Mesenchymal stem cell (in vitro differentiated cells and primary cell): ENCODE results near the gene SNRNP48.
A peak's percentile ranks its signal among the peaks of the same experiment; 100 is the strongest.

Experiments used
- DNase-seq: peaks from one replicate; pipeline ENCODE4 v3.0.0-alpha.2; 2013
- H2AFZ ChIP-seq: one replicate; pipeline ENCODE4 v1.6.1; 2013; ENCODE audit warnings: low read depth, mild to moderate bottlenecking, control low read depth, inconsistent platforms, low read length, moderate library complexity
- H2AK5ac ChIP-seq: 2 replicates; pipeline ENCODE4 v1.6.1; 2013; ENCODE audit warnings: low read length, moderate library complexity, mild to moderate bottlenecking, inconsistent platforms; ENCODE audit not compliant: severe bottlenecking
- H2BK120ac ChIP-seq: one replicate; pipeline ENCODE4 v1.6.1; 2013; ENCODE audit warnings: low read depth, mild to moderate bottlenecking, inconsistent platforms, low read length, moderate library complexity
- H2BK12ac ChIP-seq, 2 experiments: one replicate each; pipeline ENCODE4 v1.6.1; 2013; ENCODE audit warnings: inconsistent platforms in 2 of 2, low read length in 2 of 2, mild to moderate bottlenecking in 2 of 2, moderate library complexity in 2 of 2, control low read depth in 1 of 2
- H2BK15ac ChIP-seq: one replicate; pipeline ENCODE4 v1.6.1; 2013; ENCODE audit warnings: mild to moderate bottlenecking, low read depth, inconsistent platforms; ENCODE audit not compliant: poor library complexity, severe bottlenecking
- H2BK5ac ChIP-seq: 2 replicates; pipeline ENCODE4 v1.6.1; 2013; ENCODE audit warnings: low read depth, mild to moderate bottlenecking, low read length, control low read depth, inconsistent platforms; ENCODE audit not compliant: poor library complexity, severe bottlenecking
- H3K14ac ChIP-seq, 2 experiments: one replicate each; pipeline ENCODE4 v1.6.1; 2013; ENCODE audit warnings: inconsistent platforms in 2 of 2, low read length in 2 of 2, control low read depth in 1 of 2, mild to moderate bottlenecking in 1 of 2, moderate library complexity in 1 of 2
- H3K18ac ChIP-seq, 2 experiments: one replicate each; pipeline ENCODE4 v1.6.1; 2013; ENCODE audit warnings: inconsistent platforms in 2 of 2, low read length in 2 of 2, control low read depth in 1 of 2, low read depth in 1 of 2, mild to moderate bottlenecking in 1 of 2
- H3K23ac ChIP-seq, 2 experiments: one replicate each; pipeline ENCODE4 v1.6.1; 2013; ENCODE audit warnings: inconsistent platforms in 2 of 2, low read length in 2 of 2, mild to moderate bottlenecking in 2 of 2, moderate library complexity in 2 of 2, control low read depth in 1 of 2
- H3K27ac ChIP-seq: 2 replicates; pipeline ENCODE4 v1.5.1; 2013; ENCODE audit warnings: mild to moderate bottlenecking, moderate library complexity, low read length, control low read depth, inconsistent platforms; ENCODE audit not compliant: poor library complexity, severe bottlenecking
- H3K27me3 ChIP-seq, 2 experiments: 2 replicates each; pipeline versions ENCODE4 v1.6.1 to v1.7.0; 2013; ENCODE audit warnings: low read length in 2 of 2, mild to moderate bottlenecking in 2 of 2, moderate library complexity in 2 of 2, control low read depth in 1 of 2, inconsistent platforms in 1 of 2; ENCODE audit not compliant: control insufficient read depth in 1 of 2, insufficient read depth in 1 of 2
- H3K36me3 ChIP-seq, 2 experiments: 2 replicates each; pipeline versions ENCODE4 v1.6.1 to v1.7.0; 2013; ENCODE audit warnings: low read length in 2 of 2, control low read depth in 1 of 2, inconsistent platforms in 1 of 2, low read depth in 1 of 2, mild to moderate bottlenecking in 1 of 2; ENCODE audit not compliant: insufficient read depth in 2 of 2, control insufficient read depth in 1 of 2
- H3K4ac ChIP-seq, 2 experiments: one replicate each; pipeline ENCODE4 v1.6.1; 2013; ENCODE audit warnings: inconsistent platforms in 2 of 2, low read length in 2 of 2, mild to moderate bottlenecking in 2 of 2, moderate library complexity in 2 of 2, control low read depth in 1 of 2, low read depth in 1 of 2
- H3K4me1 ChIP-seq: 2 replicates; pipeline ENCODE4 v1.6.1; 2013; ENCODE audit warnings: low read depth, low read length, control low read depth; ENCODE audit not compliant: control insufficient read depth, insufficient read depth
- H3K4me2 ChIP-seq: 2 replicates; pipeline ENCODE4 v1.6.1; 2013; ENCODE audit warnings: low read length, mild to moderate bottlenecking, inconsistent platforms; ENCODE audit not compliant: poor library complexity, severe bottlenecking
- H3K4me3 ChIP-seq, 2 experiments: 2 replicates each; pipeline versions ENCODE4 v1.5.1 to v1.7.0; 2013; ENCODE audit warnings: low read length in 2 of 2, mild to moderate bottlenecking in 2 of 2, control low read depth in 1 of 2, low read depth in 1 of 2; ENCODE audit not compliant: insufficient read depth in 1 of 2
- H3K79me1 ChIP-seq: replicated peaks from 2 replicates; pipeline ENCODE4 v1.6.1; 2013; ENCODE audit warnings: mild to moderate bottlenecking, control low read depth, low read length, inconsistent platforms; ENCODE audit not compliant: poor library complexity, severe bottlenecking
- H3K9ac ChIP-seq: 2 replicates; pipeline ENCODE4 v1.7.0; 2013; ENCODE audit warnings: mild to moderate bottlenecking, low read length, moderate library complexity
- H3K9me3 ChIP-seq: 2 replicates; pipeline ENCODE4 v1.7.0; 2013; ENCODE audit warnings: mild to moderate bottlenecking, low read length; ENCODE audit not compliant: control insufficient read depth
- H4K8ac ChIP-seq: one replicate; pipeline ENCODE4 v1.6.1; 2013; ENCODE audit warnings: inconsistent platforms, mild to moderate bottlenecking, low read length, moderate library complexity
- H4K91ac ChIP-seq: one replicate; pipeline ENCODE4 v1.6.1; 2013; ENCODE audit warnings: mild to moderate bottlenecking, low read length, inconsistent platforms
- WGBS: methylation state at CpG from one replicate; pipeline ENCODE4 v1.1.7; 2013; ENCODE audit warnings: mixed read lengths; 5-methylcytosine and 5-hydroxymethylcytosine counted together

Gene SNRNP48

DNA sequence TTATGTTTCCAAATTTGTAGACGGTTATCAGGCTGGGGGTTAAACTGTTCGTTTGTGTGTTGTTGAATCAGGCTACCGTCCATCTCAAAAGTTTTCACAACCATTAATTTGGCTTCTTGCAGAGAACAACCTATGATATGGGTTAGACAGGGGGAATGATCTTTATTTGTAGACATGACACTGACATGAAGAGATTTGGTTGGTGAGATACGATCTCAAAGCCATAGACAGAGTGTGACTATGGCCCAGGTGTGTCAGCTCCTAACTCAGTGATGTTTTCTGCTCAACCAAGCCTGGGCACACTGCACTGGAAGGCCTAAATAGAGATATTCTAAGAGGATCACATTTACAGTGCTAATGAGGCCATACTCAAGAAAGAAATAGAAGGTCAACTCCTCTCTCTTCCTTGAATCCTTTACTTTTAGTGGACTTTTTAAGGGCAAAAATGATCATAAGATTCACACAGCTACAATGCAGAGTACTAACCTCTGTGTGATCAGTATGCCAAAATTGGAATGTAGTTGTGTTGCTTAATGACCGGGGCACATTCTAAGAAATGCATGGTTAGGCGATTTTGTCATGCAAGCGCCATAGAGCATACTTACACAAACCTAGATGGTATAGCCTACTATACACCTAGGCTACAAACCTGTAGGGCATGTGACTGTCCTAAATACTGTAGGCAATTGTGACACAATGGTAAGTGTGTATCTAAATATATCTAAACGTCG is 17.6 kb upstream of the SNRNP48 start:
- Histone ChIP-seq H3K18ac (no peak overlapping the region), H3K23ac (no peak overlapping the region), H4K91ac (no peak overlapping the region), H2AFZ (no peak overlapping the region), H2BK12ac (no peak overlapping the region), H2AK5ac (no peak overlapping the region), H3K9ac (no peak overlapping the region), H3K4me2 (no peak overlapping the region), H3K27ac (no peak overlapping the region), H4K8ac (no peak overlapping the region), H3K14ac (no peak overlapping the region), H3K27me3 (no peaks in the 10 kb centered on the region), H2BK15ac (no peak overlapping the region), H2BK120ac (no peak overlapping the region), H3K36me3 (peaks cover 0 to 37% of the 10 kb centered on the region in 2 experiments), H3K79me1 (peaks cover 2% of the 10 kb centered on the region), H3K4me3 (no peak overlapping the region), H3K9me3 (no peaks in the 10 kb centered on the region), H3K4me1 (no peaks in the 10 kb centered on the region), H2BK5ac (no peak overlapping the region), H3K4ac (no peak overlapping the region)
- 100% methylated on average over 4 of the region's 9 CpGs for WGBS
- no peak for DNase-seq

DNA sequence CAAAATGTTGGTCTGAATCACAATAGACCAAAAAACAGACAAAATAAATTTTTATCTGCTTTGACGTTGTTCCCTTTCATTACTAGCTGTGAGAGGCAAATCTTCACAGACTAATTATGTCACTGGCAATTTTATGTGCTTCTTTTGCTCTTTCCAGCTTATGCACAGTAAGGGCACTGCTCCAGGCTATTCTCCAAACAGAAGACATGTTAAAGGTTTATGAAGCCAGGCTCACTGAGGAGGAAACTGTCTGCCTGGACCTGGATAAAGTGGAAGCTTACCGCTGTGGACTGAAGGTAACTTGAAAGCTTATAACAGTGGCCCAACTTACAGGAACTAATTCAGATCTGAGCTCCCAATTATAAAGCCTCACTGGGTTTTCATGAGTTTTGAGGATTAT is 15.5 kb upstream of the SNRNP48 start:
- Histone ChIP-seq H2BK120ac (no peak overlapping the region), H4K91ac (no peak overlapping the region), H3K27me3 (peaks cover 0 to 3% of the 10 kb centered on the region in 2 experiments), H4K8ac (no peak overlapping the region), H3K18ac (no peak overlapping the region), H2AFZ (no peak overlapping the region), H2AK5ac (no peak overlapping the region), H3K27ac (no peak overlapping the region), H2BK5ac (no peak overlapping the region), H3K79me1 (peaks cover 3% of the 10 kb centered on the region), H3K4ac (no peak overlapping the region), H3K14ac (no peak overlapping the region), H3K4me3 (no peak overlapping the region), H3K23ac (no peak overlapping the region), H2BK12ac (no peak overlapping the region), H2BK15ac (no peak overlapping the region), H3K4me2 (no peak overlapping the region), H3K9me3 (no peaks in the 10 kb centered on the region), H3K9ac (no peak overlapping the region), H3K36me3 (peaks cover 0 to 31% of the 10 kb centered on the region in 2 experiments), H3K4me1 (no peaks in the 10 kb centered on the region)
- 100% methylated on average over 2 of the region's 2 CpGs for WGBS
- DNase-seq: no peak

DNA sequence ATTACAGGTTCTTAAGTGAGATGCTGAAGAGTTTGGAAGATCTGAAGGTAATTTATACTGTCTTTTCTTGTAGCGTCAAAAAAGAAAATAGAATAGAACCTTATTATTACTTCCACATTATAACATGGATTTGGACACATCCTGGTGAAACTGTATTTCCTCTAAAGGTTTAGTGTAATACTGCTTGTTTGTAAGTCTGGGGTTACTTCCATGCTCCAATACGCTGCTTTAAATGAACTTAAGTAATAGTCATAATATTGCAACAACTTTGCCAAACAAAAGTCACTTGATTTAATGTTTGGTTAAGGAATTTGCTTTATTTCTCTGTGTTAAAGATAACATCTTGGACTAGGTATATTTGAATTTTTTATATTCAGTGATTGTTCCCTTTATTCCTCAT is 11.5 kb upstream of the SNRNP48 start:
- no peak overlapping the region for H4K91ac ChIP-seq
- no peak overlapping the region for H2AK5ac ChIP-seq
- H3K9me3 ChIP-seq: no peaks in the 10 kb centered on the region
- no peak overlapping the region for H3K18ac ChIP-seq
- no peak overlapping the region for H3K4ac ChIP-seq
- no peak overlapping the region for H2BK5ac ChIP-seq
- no peak overlapping the region for H2AFZ ChIP-seq
- H3K9ac ChIP-seq: no peak overlapping the region
- peaks cover 0 to 4% of the 10 kb centered on the region in 2 experiments for H3K27me3 ChIP-seq
- H4K8ac ChIP-seq: no peak overlapping the region
- no CpG with 5 or more reads among the region's 2 CpGs for WGBS
- H3K4me2 ChIP-seq: no peak overlapping the region
- H3K79me1 ChIP-seq: peaks cover 22% of the 10 kb centered on the region
- H3K4me3 ChIP-seq: no peak overlapping the region
- H3K4me1 ChIP-seq: peaks cover 5% of the 10 kb centered on the region
- no peak overlapping the region for H3K23ac ChIP-seq
- H3K36me3 ChIP-seq: peaks cover 0 to 33% of the 10 kb centered on the region in 2 experiments
- no peak overlapping the region for H2BK120ac ChIP-seq
- no peak overlapping the region for H3K27ac ChIP-seq
- H2BK12ac ChIP-seq: no peak overlapping the region
- no peak overlapping the region for H2BK15ac ChIP-seq
- no peak for DNase-seq
- H3K14ac ChIP-seq: no peak overlapping the region

DNA sequence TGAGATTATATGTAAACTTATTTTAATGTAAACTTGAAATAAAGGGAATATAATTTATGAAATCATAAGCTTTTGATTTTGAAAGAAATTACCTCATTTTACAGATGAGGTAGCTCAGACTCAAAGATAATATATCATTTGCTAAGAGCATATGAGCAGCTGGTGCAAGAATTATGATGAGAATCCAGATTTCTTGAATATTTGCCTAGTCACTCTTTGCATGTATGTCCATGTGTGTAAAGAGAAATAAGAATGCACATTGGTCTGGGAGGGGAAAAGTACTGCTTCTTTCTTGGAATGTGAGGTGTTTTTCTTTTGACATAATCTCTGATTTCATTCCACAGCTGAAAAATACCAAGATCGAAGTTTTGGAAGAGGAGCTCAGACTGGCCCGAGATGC is 11.1 kb upstream of the SNRNP48 start:
- Histone ChIP-seq H2BK120ac (no peak overlapping the region), H3K14ac (no peak overlapping the region), H3K18ac (no peak overlapping the region), H2BK12ac (no peak overlapping the region), H3K9ac (no peak overlapping the region), H2BK5ac (no peak overlapping the region), H3K27ac (peak overlapping the region; percentile 80), H3K4me2 (no peak overlapping the region), H3K4ac (no peak overlapping the region), H3K4me1 (peaks cover 5% of the 10 kb centered on the region), H3K9me3 (no peaks in the 10 kb centered on the region), H2AK5ac (no peak overlapping the region), H2AFZ (no peak overlapping the region), H3K4me3 (no peak overlapping the region), H3K27me3 (peaks cover 0 to 4% of the 10 kb centered on the region in 2 experiments), H4K91ac (no peak overlapping the region), H3K36me3 (peaks cover 0 to 37% of the 10 kb centered on the region in 2 experiments), H3K23ac (no peak overlapping the region), H3K79me1 (peaks cover 24% of the 10 kb centered on the region), H4K8ac (no peak overlapping the region), H2BK15ac (no peak overlapping the region)
- 92% methylated on average over 2 of the region's 2 CpGs for WGBS
- no peak for DNase-seq
